ENCODE measurements around the gene IL1F10.

Gene IL1F10

DNA sequence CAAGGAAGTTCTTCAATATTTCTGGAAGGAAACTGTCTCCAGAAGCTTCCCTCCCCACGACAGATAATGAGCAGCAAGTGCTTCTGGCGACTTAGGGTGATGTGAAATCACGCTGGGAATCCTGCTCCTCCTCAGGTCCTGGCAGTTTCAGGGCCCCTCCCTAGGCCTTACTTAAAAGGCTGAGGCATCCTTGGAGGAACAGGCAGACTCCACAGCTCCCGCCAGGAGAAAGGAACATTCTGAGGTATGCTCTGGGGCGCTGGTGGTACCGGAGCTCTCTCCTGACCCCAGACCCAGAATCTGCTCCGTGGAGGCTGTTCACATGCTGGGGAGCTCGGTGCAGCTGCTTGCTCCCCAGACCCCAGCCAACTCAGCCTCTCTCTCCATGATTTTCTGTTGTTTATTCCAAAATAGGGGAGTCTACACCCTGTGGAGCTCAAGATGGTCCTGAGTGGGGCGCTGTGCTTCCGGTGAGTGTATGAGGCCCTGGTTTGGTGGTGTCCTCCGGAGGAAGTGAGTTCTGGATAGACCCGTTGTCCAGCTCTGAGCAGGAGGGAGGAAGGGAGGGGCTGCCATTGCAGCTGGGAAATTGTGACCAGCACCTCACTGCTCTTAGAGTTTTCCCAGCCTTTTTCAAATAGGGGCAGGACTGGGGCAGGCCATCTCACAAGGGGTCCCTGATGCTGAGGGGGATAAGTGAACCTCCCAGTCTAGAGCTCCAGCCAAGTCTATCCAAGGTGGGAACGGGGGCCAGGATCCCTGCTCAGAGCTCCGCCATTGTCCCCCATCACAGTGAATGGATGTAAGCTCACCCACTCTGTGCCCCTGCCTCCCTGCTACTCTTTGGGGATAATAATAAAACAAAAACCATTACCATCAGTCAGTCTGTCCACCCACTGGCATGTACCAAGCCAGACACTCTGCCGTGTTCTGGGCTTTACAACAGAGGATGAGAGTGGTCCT lies 8.5 kb upstream of the IL1F10 start, which contains the start of gene IL36RN:
Gene IL36RN (plus strand): TSS at position 201 of the 963 bp plus-strand sequence. CDS start 241 bp downstream, at position 442.
- no peak for DNase-seq (ENCODE audit: low spot score)

DNA sequence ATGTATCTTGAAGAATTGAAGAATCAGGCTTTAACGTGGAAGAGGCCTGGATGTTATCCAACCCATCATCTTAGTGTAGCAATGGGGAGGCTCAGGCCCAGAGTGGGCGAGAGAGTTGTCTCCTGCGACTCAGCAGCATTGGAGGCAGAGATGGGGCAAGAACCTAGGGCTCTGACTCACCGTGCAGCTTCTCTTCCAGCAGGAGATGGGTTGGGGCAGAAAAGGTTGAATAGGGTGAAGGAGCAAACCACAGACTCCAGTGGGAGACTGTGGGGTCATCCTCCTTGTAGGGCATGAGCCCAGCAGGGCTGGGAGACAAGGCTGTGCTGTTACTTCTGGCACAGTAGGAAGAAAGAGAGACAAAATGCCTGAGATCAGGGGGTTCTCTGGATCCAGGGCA lies 7.4 kb upstream of the IL1F10 start:
- no peak for DNase-seq (ENCODE audit: low spot score)

DNA sequence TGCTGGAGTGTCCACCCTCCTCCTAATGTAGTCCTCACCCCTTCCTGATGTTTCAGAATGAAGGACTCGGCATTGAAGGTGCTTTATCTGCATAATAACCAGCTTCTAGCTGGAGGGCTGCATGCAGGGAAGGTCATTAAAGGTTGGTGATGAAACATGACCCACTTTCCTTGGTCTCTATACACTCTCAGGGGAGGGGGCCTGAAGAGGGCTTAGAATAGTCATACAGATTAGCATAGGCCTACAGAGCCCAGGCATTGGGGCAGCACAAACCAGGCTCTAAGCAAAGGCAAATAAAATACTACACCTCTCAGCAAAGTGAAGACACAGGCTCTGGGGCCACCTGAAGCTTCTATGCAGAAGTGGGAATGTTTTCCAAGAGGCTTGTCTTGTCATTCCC lies 7.0 kb upstream of the IL1F10 start:
- DNase-seq (ENCODE audit: low spot score): no peak

DNA sequence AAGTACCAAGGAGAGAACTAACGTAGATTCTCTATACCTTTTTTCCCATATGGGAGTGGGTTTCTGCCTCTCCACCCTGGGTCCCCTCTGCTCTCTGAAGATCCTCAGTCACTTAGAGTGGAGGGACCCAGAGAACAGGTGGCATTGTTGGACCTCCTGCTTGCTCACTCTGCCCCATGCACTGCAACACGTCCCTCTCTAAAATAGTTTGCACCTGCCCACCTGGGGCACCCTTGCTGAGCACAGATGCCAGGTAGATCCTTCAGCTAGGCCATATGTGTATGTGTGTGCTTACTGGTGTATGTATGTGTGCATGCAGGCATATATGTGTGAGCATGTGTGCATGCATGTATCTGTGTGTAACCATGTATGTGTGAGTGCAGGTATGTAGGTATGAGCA lies 6.5 kb upstream of the IL1F10 start:
- no peak for DNase-seq (ENCODE audit: low spot score)

DNA sequence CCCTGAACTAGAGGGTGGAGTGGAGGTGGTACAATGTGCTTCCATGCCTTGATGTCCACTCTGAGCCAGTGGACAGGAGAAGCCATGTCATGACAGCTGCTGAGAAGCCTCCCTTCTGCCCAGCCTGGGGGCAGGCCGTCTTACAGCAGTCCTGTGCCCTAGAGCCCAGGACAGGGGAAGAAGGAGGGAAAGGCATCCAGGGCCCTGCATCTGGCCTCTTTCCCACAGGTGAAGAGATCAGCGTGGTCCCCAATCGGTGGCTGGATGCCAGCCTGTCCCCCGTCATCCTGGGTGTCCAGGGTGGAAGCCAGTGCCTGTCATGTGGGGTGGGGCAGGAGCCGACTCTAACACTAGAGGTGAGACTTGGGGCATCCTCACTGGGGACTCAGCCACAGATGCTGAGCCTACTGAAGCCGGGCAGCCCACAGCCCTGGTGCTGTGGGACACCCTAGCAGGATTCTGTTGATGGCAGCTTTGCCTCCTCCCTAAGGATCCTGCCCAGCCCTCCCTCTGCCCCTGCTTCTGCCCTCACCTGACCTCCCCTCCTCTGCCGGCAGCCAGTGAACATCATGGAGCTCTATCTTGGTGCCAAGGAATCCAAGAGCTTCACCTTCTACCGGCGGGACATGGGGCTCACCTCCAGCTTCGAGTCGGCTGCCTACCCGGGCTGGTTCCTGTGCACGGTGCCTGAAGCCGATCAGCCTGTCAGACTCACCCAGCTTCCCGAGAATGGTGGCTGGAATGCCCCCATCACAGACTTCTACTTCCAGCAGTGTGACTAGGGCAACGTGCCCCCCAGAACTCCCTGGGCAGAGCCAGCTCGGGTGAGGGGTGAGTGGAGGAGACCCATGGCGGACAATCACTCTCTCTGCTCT lies 5.6 kb upstream of the IL1F10 start:
- no peak for DNase-seq (ENCODE audit: low spot score)

DNA sequence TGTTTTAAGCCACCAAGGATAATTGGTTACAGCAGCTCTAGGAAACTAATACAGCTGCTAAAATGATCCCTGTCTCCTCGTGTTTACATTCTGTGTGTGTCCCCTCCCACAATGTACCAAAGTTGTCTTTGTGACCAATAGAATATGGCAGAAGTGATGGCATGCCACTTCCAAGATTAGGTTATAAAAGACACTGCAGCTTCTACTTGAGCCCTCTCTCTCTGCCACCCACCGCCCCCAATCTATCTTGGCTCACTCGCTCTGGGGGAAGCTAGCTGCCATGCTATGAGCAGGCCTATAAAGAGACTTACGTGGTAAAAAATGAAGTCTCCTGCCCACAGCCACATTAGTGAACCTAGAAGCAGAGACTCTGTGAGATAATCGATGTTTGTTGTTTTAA lies 3.5 kb upstream of the IL1F10 start:
- no peak for DNase-seq (ENCODE audit: low spot score)

DNA sequence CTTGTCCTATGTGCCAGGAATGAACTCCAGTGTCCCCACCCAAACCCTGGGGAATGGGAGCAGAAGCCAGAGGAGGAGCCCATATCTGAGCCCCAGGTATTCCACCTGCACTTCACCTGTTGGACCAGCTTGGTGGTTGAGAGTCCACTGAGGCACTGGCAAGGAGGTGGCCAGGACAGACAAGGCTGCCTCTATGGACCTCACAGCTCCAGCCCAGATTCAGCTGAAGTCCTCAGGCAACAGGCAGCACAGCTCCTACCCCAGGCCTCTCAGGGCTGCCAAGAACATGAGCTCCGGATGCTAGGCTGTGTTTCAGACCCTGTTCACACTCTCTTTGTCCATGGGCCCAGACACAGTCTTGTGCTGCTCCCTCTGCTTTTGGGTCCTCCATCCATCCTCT lies 2.9 kb upstream of the IL1F10 start:
- no peak for DNase-seq (ENCODE audit: low spot score)

DNA sequence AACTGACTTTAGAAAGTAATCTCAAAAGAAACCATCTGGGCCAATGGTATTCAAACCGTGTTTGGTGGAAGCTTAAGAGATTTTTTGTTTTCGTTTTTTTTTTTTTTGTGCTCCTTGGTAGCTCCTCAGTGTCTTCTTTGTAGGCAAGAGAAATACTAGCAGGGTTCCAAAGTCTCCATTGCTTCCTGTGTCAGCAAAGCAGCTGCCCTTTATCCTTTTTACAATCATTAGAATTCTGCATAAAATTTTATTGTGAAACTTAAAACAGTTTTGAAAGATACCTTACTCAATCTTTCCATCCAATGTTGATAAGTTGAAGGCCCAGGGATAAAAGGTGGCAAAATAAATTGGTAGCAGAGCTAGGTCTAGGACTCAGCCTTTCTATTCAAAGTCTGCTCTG lies 479 bp downstream of the IL1F10 start:
- DNase-seq (ENCODE audit: low spot score): no peak

DNA sequence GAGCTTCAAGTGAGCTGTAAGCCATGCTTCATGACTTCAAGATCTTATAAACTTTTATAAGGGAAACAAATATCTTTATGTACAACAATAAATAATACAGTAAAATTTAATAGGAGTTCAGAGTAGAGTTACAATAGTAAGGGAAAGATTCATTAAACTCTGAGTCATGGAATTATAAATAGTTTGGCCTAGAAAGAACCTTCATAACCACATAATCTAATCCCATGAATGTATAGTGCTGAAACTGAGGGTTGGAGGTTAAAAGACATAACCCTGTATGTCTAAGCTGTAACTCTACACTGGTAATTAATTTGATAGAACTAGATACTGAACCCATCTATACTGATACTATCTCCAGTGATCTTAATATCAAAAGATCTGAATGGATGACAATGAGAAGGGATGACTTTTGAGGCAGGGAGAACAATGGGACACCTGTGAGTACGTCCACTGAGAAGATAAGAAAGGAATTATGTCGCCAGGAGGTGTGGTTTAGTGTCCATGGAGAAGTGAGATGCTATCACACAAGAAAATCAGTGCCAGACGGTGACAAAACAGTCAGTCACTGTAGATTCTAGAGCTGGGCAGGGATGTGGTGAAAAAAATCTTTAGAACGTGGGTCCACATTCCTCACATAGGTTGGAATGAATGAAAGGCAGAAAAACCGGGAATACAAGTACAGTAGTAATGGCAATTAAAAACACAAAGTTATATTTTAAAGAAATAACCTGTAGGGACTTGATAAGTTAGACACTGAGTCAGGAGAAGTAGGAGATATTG lies 1.1 kb downstream of the IL1F10 start:
- no peak for DNase-seq (ENCODE audit: low spot score)

DNA sequence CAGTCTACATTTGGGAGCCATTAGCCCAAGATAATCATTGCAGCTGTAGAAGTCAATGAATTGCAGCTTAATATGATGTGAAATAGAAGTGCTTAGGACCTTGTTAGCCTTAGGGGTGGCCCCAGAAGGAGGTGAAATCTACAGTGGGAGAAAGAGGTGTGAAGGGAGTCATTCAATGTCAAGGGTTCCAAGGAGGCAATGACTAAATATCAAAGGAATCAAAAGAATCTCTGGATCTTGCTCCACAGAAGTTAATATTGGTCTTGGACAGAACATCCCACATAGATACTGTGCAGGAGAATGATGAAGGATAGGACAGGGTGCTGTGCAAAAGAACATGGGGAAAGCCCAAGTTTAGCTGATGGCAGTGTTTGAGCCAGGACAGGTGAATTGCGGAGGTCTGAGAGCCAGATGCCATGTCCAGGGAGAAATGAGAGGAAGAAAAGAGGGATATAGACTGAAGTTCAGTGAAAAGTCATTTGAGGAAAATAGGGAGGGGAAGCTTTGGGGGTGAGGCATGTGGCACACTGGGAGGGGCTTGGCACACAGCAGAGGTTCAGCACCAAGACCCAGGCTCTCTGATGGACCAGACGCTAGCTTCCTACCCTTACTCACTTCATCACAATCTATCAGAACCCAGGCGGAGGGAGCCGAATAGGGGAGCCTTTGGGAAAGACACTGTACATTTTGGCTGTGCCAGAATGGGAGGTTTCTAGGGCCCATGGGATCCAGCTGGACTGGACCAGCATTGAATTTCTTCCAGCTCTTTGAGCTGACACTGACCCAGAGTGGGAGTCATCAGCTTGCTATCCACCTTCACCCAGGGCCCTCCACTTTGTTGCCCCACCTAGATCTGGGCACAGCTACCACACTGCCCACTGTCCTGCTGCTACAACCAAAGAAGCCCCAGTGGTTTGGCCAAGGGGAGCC lies 2.2 kb downstream of the IL1F10 start:
- no peak for DNase-seq (ENCODE audit: low spot score)

DNA sequence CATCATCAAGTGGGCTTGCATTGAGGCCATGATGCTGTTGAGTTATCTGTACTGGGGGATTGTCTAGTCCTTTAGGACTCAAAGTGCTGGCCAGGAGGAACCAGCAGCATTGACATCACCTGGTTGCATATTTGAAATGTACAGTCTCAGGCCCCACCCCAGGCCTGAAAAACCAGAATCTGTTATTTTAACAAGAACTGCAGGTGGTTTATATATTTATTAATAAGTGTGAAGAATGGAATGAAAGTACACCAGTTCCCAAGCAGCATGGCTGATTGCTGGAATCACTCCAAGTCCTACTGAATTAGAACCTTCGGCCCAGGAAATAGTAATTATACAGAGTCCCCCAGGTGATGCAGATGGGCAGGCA lies 2.8 kb downstream of the IL1F10 start:
- DNase-seq (ENCODE audit: low spot score): no peak

DNA sequence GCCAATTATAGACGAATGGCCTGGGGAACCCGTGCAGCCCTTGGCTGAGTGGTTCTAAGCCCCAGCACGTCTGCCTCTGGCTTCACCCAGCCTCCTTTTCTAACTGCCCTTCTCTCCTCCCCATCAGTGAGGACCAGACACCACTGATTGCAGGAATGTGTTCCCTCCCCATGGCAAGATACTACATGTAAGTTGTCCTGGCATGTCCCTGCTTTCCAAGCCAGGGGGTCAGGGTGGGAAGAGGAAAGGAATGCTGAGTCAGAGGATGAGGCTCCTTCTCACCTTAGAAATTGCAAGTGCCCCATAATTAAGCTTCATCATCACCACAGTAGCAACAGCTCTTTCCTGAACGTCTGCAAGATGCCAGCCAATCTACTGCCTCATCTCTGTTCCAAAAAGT lies 4.8 kb downstream of the IL1F10 start:
- no peak for DNase-seq (ENCODE audit: low spot score)

DNA sequence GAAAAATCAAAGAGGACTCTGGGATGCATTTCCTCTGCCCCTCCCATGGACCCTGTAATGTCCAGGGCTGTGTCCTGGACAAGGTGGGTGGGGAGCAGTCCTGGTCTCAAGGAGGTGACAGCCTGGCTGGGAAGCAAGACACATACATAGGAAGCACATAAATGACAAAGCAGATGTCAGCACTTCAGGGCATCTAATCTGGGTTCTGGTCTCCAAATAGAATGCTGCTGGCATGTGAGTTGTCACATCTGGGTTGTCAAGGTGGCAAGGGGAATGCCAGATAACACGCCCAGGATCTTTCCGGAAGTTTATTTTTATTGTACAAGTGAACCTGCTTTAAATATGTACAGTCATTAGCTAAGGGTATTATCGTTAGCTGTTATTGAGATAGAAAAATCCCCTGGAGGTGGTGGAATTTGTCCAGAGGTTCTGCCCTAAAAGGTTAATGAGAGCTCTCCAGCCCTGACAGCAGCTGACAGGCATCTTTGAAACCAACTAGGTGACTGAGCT lies 5.6 kb downstream of the IL1F10 start:
- no peak for DNase-seq (ENCODE audit: low spot score)

DNA sequence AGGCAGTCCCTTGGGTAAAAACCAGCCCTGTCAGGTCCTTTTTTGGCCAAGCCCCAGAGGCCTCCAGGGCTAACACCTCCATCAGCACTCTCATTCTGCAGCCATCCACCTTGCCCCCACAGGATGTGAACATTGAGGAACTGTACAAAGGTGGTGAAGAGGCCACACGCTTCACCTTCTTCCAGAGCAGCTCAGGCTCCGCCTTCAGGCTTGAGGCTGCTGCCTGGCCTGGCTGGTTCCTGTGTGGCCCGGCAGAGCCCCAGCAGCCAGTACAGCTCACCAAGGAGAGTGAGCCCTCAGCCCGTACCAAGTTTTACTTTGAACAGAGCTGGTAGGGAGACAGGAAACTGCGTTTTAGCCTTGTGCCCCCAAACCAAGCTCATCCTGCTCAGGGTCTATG lies 7.3 kb downstream of the IL1F10 start:
- DNase-seq (ENCODE audit: low spot score): no peak

DNA sequence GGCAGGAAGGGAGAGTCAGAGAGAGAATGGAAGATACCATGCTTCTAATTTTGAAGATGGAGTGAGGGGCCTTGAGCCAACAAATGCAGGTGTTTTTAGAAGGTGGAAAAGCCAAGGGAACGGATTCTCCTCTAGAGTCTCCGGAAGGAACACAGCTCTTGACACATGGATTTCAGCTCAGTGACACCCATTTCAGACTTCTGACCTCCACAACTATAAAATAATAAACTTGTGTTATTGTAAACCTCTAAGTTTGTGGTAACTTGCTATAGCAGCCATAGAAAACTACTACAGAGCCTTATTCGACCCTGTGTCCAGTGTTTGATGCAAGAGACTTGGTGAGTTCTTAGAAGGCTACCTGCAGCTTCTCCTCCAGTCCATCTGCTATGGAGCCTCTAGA lies 7.8 kb downstream of the IL1F10 start:
- no peak for DNase-seq (ENCODE audit: low spot score)

DNA sequence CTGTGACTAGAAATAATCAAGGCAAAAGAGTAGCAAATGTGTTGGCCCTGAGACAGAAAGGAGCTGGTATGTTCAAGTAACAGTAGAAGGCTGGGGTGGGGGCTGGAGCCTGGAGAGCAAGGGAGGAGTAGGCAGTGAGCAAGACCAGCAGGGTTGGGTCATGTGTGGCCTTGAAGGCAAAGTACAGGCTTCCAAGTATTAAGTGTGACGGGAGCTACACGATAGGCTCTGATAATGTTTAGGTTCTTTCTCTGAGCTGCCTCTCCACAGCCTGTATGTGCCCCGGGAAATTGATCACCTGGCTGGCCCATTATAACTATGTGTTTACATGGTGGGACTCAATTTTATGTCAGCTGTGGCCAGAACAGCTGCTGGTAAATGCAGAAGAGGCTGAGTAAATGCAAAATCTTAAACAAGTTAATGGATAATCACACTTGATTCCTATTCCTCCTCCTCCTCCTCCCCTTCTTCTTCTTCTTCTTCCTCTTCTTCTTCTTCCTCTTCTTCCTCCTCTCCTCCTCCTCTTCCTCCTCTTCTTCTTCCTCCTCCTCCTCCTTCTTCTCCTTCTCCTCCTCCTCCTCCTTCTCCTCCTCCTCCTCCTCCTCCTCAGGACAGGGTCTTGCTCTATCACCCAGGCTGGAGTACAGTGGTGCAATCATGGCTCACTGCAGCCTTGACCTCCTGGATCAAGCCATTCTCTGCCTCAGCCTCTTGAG lies 9.3 kb downstream of the IL1F10 start:
- DNase-seq (ENCODE audit: low spot score): no peak

DNA sequence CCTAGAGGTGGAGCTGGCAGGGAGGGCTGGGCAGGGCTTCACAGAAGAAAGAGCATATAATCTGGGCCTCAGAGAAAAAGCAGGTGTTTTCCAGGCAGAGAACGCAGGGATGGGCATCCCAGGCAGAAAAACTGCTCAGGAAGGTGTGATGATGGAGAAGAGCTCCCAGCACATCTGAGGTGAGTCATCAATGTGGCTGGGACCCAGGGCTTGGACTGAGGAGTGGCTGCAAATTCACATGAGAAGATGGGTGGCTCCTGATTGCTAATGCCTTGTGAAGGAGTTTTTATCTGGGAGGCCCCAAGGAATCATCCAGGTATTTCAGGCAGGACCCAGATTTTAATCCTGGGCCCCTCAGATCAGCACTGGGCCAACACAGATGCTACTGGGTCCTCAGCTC lies 10.2 kb downstream of the IL1F10 start:
- no peak for DNase-seq (ENCODE audit: low spot score)

DNA sequence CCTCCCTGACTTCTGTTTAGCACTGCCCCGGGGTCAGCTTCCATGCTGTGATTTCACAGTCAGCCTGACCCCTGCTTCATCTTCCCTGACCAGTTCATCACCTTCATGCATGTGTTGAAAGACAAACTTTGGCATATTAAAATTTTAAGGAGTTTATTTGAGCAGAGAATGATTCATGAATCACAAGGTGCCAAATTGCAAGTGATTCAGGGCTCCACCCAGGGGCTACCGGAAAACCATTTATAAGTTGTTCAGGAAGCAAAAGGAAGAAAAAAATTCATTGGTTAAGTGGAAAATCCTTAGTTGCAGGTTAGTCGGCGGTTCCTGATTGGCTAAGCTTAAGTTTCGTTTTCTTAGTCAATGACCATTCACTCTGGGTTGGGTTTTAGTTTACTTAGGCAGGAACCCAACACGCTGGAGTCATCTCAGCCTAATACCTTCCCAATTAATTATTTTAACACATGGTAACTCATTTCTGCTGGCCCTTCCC lies 10.6 kb downstream of the IL1F10 start:
- no peak for DNase-seq (ENCODE audit: low spot score)

DNA sequence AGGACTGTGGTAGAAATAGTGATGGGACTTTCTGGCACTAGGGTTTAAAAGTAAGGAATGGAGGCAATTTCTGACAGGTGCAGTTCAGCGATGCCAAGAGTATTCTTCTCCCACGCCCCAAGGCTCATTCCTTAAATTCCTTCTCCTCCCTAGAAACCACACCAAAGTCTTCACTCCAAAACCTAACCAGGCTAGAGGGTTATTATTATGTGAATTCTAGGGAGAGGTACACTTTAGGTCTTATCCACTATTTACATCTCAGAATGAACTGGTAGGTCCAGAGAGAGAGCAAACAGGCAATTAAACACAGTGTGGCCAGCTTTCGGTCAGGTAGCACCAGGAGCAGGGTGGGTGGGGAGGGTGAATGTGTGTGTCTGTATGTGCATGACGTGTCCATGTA lies 11.4 kb downstream of the IL1F10 start:
- DNase-seq (ENCODE audit: low spot score): no peak

DNA sequence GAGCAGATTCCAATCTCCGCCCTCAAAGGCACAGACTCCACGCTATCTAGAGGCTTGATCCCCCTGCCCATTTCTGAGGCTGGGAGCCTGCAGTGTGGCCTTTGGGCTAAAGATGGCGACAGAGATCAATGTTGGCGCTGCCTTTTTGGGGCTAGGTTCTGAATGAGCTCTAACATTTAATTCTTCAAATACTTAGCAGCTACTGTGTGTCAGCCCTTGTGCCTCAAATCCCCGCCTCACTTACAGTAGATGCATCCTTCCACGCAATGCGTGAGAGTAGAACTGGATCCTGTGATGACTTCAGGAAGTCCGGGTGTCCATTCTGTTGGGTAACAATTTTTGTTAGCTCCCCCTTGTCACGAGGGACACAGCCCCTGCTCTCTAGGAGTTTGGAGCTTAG lies 12.4 kb downstream of the IL1F10 start:
- DNase-seq (ENCODE audit: low spot score): peak; percentile 64
